GM12878 (cell line): Measurements from ENCODE around the gene TOGARAM1. TPM values are rescaled to one million over a fixed set of nuclear protein-coding genes. Genes with fewer than 3 reads are reported as not detected.

ENCODE experiments used
- ATAC-seq: fragments of 200-7000 bp; cut with Tn5 transposase; 3 replicates; pipeline ENCODE4 v1.9.1; 2020; ENCODE audit warnings: mild to moderate bottlenecking, moderate library complexity
- BruUV-seq: library from RNA; stranded (reverse); fragments of 400-500 nt; replicated peaks from 2 replicates; lab custom pipeline; 2021; lab: Mats Ljungman, UMichigan
- CTCF ChIA-PET: fragments of 300-600 bp; sonication (Branson Sonifier 250); formaldehyde crosslinking; extraction: SDS; loops from one replicate; lab custom pipeline; 2021; ENCODE audit warnings: inconsistent platforms; lab: Yijun Ruan, JAX
- POLR2A ChIA-PET: fragments of 350-600 bp; formaldehyde crosslinking; extraction: SDS; loops from one replicate; lab custom pipeline; 2021; ENCODE audit warnings: inconsistent platforms; lab: Charles Lee
- RAD21 ChIA-PET: fragments of 300-600 bp; sonication (Branson Sonifier 250); formaldehyde crosslinking; loops from one replicate; lab custom pipeline; 2023; ENCODE audit warnings: antibody characterized with exemption; ENCODE audit not compliant: unreplicated experiment; lab: Charles Lee
- SMC1A ChIA-PET: fragments of 300-600 bp; sonication (Branson Sonifier 250); formaldehyde crosslinking; loops from one replicate; lab custom pipeline; 2023; ENCODE audit not compliant: unreplicated experiment, uncharacterized antibody; lab: Charles Lee
- DNase-seq: peaks from one replicate; pipeline ENCODE4 v3.0.0-alpha.2; 2011; ENCODE audit warnings: low read depth, low spot score
- FAIRE-seq: peaks from 3 replicates; lab custom pipeline; 2011; peaks lifted over from hg19 to GRCh38; lab: Jason Lieb, UNC
- H2AFZ ChIP-seq: 2 replicates; pipeline ENCODE4 v1.6.0; 2011; ENCODE audit warnings: low read depth, low read length, control low read depth; ENCODE audit not compliant: control insufficient read depth
- H3K27ac ChIP-seq: 2 replicates; pipeline ENCODE4 v1.5.1; 2011; ENCODE audit warnings: control low read depth; ENCODE audit not compliant: control insufficient read depth, insufficient read depth
- H3K27me3 ChIP-seq, 2 experiments: replicated peaks in 1 of 2; 2 replicates each; pipeline versions ENCODE4 v1.6.0 to v1.6.1; 2011; ENCODE audit warnings: low read length in 1 of 2; ENCODE audit not compliant: control insufficient read depth in 2 of 2, insufficient read depth in 2 of 2
- H3K36me3 ChIP-seq, 2 experiments: 2 replicates each; pipeline ENCODE4 v1.5.1; 2011; ENCODE audit warnings: low read length in 1 of 2; ENCODE audit not compliant: control insufficient read depth in 2 of 2, insufficient read depth in 2 of 2
- H3K4me1 ChIP-seq: 2 replicates; pipeline ENCODE4 v1.6.1; 2011; ENCODE audit warnings: mild to moderate bottlenecking, low read length, moderate library complexity, mixed read lengths; ENCODE audit not compliant: control insufficient read depth, insufficient read depth
- H3K4me2 ChIP-seq: 2 replicates; pipeline ENCODE4 v1.6.0; 2011; ENCODE audit warnings: control low read depth; ENCODE audit not compliant: control insufficient read depth, insufficient read depth
- H3K4me3 ChIP-seq: fragments of 200-600 bp; sonication (generic); 2 replicates; pipeline ENCODE4 v1.5.1; 2016
- H3K79me2 ChIP-seq: 2 replicates; pipeline ENCODE4 v1.6.0; 2011; ENCODE audit warnings: low read length; ENCODE audit not compliant: control insufficient read depth, insufficient read depth
- H3K9ac ChIP-seq: 2 replicates; pipeline ENCODE4 v1.8.0; 2011; ENCODE audit warnings: low read length, control low read depth, mixed read lengths; ENCODE audit not compliant: control insufficient read depth, insufficient read depth
- H3K9me3 ChIP-seq: replicated peaks from 3 replicates; pipeline ENCODE4 v1.5.1; 2011; ENCODE audit warnings: mild to moderate bottlenecking, low read length; ENCODE audit not compliant: control insufficient read depth, insufficient read depth
- H4K20me1 ChIP-seq: 2 replicates; pipeline ENCODE4 v1.6.0; 2011; ENCODE audit not compliant: control insufficient read depth, insufficient read depth
- ATF7 ChIP-seq: fragments of 450-650 bp; IDR thresholded peaks from 2 replicates; pipeline ENCODE4 v1.6.1; 2016; ENCODE audit warnings: low read depth, mild to moderate bottlenecking
- BRCA1 ChIP-seq: IDR thresholded peaks from 2 replicates; pipeline ENCODE4 v1.6.1; 2011; ENCODE audit warnings: low read depth, low read length, improper control_type of control experiment
- CHD2 ChIP-seq: IDR thresholded peaks from 2 replicates; pipeline ENCODE4 v1.6.1; 2011; ENCODE audit warnings: low read depth, low read length, improper control_type of control experiment, borderline replicate concordance
- DPF2 ChIP-seq: fragments of 450-650 bp; IDR thresholded peaks from 2 replicates; pipeline ENCODE4 v1.6.1; 2017; ENCODE audit warnings: mild to moderate bottlenecking
- HCFC1 ChIP-seq: fragments of 150-350 bp; IDR thresholded peaks from 2 replicates; pipeline ENCODE4 v1.6.1; 2014; ENCODE audit warnings: low read length
- KDM1A ChIP-seq: fragments of 200-600 bp; sonication (generic); IDR thresholded peaks from 2 replicates; pipeline ENCODE4 v1.6.1; 2016; ENCODE audit warnings: borderline replicate concordance
- KLF5 ChIP-seq: fragments of 450-650 bp; IDR thresholded peaks from 2 replicates; pipeline ENCODE4 v1.6.1; 2014; ENCODE audit warnings: mild to moderate bottlenecking; ENCODE audit not compliant: partially characterized antibody
- MXI1 ChIP-seq: fragments of 150-350 bp; IDR thresholded peaks from 2 replicates; pipeline ENCODE4 v1.6.1; 2011; ENCODE audit warnings: low read depth, mild to moderate bottlenecking, inconsistent platforms, low read length, improper control_type of control experiment
- RAD21 ChIP-seq: IDR thresholded peaks from 2 replicates; pipeline ENCODE4 v1.6.1; 2011; ENCODE audit warnings: mild to moderate bottlenecking, low read depth, low read length, moderate library complexity; ENCODE audit not compliant: insufficient read depth
- RFX5 ChIP-seq: IDR thresholded peaks from 2 replicates; pipeline ENCODE4 v1.6.1; 2011; ENCODE audit warnings: low read depth, low read length, improper control_type of control experiment
- TCF12 ChIP-seq: IDR thresholded peaks from 2 replicates; pipeline ENCODE4 v1.6.1; 2011; ENCODE audit warnings: low read depth, mild to moderate bottlenecking, low read length
- ZSCAN29 ChIP-seq: fragments of 450-650 bp; IDR thresholded peaks from 2 replicates; pipeline ENCODE4 v1.6.1; 2017; ENCODE audit warnings: mild to moderate bottlenecking, moderate library complexity
- WGBS: methylation state at CpG from one replicate; pipeline ENCODE4 v1.1.6; 2016; ENCODE audit warnings: low lambda C conversion rate; ENCODE audit not compliant: insufficient replicate concordance, insufficient coverage; ENCODE audit errors: missing lambda C conversion rate; 5-methylcytosine and 5-hydroxymethylcytosine counted together
- in situ Hi-C: fragments of 300-500 bp; cut with MboI; formaldehyde crosslinking; loops from 9 replicates; pipeline ENCODE4 v1.14.3; 2018; ENCODE audit warnings: mixed read lengths
- intact Hi-C: fragments of 100-400 bp; cut with micrococcal nuclease; formaldehyde crosslinking; loops from one replicate; pipeline ENCODE4 v1.14.2; 2022; ENCODE audit not compliant: unreplicated experiment
- polyA plus RNA-seq, 11 experiments: library from polyadenylated mRNA; depleted of rRNA in 4 of 11; unstranded in 6 of 11; stranded (reverse) in 5 of 11; fragments of >200 nt; fragmentation: Nextera tagmentation in 4 of 11; fragmentation: Illumina TruSeq in 1 of 11; extraction: Ambion mirVana in 4 of 11; extraction: Trizol in 1 of 11; gene quantifications; 1 replicate in 1 of 11; 2 replicates in 10 of 11; pipeline versions ENCODE4 v1.2.1 to v1.2.3, GENCODE V29; 2011 to 2016; ENCODE audit warnings: inconsistent platforms in 2 of 11, missing spikeins in 2 of 11, low read depth in 1 of 11
- total RNA-seq, 4 experiments: library from RNA; depleted of rRNA in 3 of 4; stranded (reverse); fragments of >200 nt in 3 of 4; fragmentation: Illumina TruSeq in 1 of 4; extraction: Trizol in 1 of 4; gene quantifications; 2 replicates each; pipeline versions ENCODE4 v1.2.1 to v1.2.3, GENCODE V29; 2013 to 2021
- TF ChIP-seq, protein P1 (sequence below): IDR thresholded peaks from 2 replicates; pipeline ENCODE4 v1.6.1; 2011; ENCODE audit warnings: borderline replicate concordance, low read depth, mild to moderate bottlenecking, moderate library complexity, mixed read lengths, low read length; ENCODE audit not compliant: insufficient read depth; ENCODE audit errors: extremely low read length
- TF ChIP-seq, protein P2 (sequence below): fragments of 450-650 bp; formaldehyde crosslinking; IDR thresholded peaks from 2 replicates; pipeline ENCODE4 v1.4.0; 2020; ENCODE audit warnings: mild to moderate bottlenecking, moderate library complexity
- TF ChIP-seq, protein P3 (sequence below): fragments of 450-650 bp; IDR thresholded peaks from 2 replicates; pipeline ENCODE4 v1.6.1; 2016; ENCODE audit warnings: mild to moderate bottlenecking

The TOGARAM1 gene
- total and polyA plus RNA-seq, 10 of the 15 experiments (the other 5 are each of a cell fraction or from before 2014, with no cell fraction given): 2.1 to 14.4 (median 7.2) TPM

DNA sequence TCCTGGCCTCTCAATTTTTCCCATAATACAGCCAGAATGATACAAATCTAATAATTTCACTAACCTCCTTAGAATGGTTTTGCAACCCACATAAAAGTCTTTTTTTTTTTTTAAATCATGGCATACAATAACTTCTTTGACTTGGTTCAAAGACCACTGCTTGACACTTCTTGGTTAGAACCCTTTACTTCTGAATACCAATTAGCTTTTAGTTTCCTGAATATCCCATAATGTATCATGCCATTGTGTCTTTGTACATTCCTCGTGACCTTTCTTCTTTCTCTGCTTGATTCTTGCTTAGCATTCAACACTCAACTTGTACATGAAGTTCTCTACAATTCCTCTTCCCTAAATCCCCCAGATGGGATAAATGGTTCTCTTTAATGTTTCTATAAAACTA is 19.6 kb upstream of the TOGARAM1 start:
- H3K36me3 ChIP-seq: peaks cover 0 to 14% of the 10 kb centered on the region in 2 experiments; a peak in 3 of 4 replicates
- POLR2A ChIA-PET: interaction anchor here (0.6 kb wide), 1 partner anchor 14 kb away, joined by 6 read pairs; no protein-coding TSS in a partner anchor
- intact Hi-C loops: no loop called here
- no peak for ATAC-seq
- no peaks in the 10 kb centered on the region for H3K79me2 ChIP-seq
- CTCF ChIA-PET: no interaction called here
- H3K4me3 ChIP-seq: no peak overlapping the region
- FAIRE-seq: no peak
- no peaks in the 10 kb centered on the region for H4K20me1 ChIP-seq
- H3K27me3 ChIP-seq: no peaks in the 10 kb centered on the region
- TF ChIP-seq RAD21 (no peak), ATF7 (no peak), ZSCAN29 (no peak), RFX5 (no peak), MXI1 (no peak), BRCA1 (no peak), KLF5 (no peak), TCF12 (no peak), CHD2 (no peak), HCFC1 (no peak), DPF2 (no peak), KDM1A (no peak)
- TF ChIP-seq, protein P1, sequence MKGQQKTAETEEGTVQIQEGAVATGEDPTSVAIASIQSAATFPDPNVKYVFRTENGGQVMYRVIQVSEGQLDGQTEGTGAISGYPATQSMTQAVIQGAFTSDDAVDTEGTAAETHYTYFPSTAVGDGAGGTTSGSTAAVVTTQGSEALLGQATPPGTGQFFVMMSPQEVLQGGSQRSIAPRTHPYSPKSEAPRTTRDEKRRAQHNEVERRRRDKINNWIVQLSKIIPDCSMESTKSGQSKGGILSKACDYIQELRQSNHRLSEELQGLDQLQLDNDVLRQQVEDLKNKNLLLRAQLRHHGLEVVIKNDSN: no peak
- TF ChIP-seq, protein P2, sequence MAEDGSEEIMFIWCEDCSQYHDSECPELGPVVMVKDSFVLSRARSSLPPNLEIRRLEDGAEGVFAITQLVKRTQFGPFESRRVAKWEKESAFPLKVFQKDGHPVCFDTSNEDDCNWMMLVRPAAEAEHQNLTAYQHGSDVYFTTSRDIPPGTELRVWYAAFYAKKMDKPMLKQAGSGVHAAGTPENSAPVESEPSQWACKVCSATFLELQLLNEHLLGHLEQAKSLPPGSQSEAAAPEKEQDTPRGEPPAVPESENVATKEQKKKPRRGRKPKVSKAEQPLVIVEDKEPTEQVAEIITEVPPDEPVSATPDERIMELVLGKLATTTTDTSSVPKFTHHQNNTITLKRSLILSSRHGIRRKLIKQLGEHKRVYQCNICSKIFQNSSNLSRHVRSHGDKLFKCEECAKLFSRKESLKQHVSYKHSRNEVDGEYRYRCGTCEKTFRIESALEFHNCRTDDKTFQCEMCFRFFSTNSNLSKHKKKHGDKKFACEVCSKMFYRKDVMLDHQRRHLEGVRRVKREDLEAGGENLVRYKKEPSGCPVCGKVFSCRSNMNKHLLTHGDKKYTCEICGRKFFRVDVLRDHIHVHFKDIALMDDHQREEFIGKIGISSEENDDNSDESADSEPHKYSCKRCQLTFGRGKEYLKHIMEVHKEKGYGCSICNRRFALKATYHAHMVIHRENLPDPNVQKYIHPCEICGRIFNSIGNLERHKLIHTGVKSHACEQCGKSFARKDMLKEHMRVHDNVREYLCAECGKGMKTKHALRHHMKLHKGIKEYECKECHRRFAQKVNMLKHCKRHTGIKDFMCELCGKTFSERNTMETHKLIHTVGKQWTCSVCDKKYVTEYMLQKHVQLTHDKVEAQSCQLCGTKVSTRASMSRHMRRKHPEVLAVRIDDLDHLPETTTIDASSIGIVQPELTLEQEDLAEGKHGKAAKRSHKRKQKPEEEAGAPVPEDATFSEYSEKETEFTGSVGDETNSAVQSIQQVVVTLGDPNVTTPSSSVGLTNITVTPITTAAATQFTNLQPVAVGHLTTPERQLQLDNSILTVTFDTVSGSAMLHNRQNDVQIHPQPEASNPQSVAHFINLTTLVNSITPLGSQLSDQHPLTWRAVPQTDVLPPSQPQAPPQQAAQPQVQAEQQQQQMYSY: no peak
- TF ChIP-seq, protein P3, sequence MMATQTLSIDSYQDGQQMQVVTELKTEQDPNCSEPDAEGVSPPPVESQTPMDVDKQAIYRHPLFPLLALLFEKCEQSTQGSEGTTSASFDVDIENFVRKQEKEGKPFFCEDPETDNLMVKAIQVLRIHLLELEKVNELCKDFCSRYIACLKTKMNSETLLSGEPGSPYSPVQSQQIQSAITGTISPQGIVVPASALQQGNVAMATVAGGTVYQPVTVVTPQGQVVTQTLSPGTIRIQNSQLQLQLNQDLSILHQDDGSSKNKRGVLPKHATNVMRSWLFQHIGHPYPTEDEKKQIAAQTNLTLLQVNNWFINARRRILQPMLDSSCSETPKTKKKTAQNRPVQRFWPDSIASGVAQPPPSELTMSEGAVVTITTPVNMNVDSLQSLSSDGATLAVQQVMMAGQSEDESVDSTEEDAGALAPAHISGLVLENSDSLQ: no peak
- DNase-seq: no peak
- H3K4me1 ChIP-seq: no peaks in the 10 kb centered on the region
- BruUV-seq: no TSS peak
- WGBS: 100% methylated on average over 1 of the region's 1 CpG
- RAD21 ChIA-PET: no interaction called here
- no peaks in the 10 kb centered on the region; the same call in 2 of the 3 replicates for H3K9me3 ChIP-seq
- H3K9ac ChIP-seq: no peak overlapping the region
- no peak overlapping the region for H3K4me2 ChIP-seq
- no peak overlapping the region for H3K27ac ChIP-seq
- in situ Hi-C loops: no loop called here
- SMC1A ChIA-PET: interaction anchor here (0.9 to 1.5 kb wide), 3 partner anchors 9 to 21 kb away, joined by 3 read pairs; no protein-coding TSS in a partner anchor
- no peak overlapping the region for H2AFZ ChIP-seq
